DMS153 treated with DMSO at 0.1 percent for 48 hours (cell line): ENCODE results near the gene IARS2.
"Not testable (repeated sequence)": the region's sequence is repeated elsewhere in the genome, so short reads cannot be mapped to it uniquely, and the experiment has no call there.

Experiments used
- DNase-seq: peaks from one replicate; lab custom pipeline; 2025; ENCODE audit not compliant: unreplicated experiment; lab: John Stamatoyannopoulos, UW

IARS2 gene

DNA sequence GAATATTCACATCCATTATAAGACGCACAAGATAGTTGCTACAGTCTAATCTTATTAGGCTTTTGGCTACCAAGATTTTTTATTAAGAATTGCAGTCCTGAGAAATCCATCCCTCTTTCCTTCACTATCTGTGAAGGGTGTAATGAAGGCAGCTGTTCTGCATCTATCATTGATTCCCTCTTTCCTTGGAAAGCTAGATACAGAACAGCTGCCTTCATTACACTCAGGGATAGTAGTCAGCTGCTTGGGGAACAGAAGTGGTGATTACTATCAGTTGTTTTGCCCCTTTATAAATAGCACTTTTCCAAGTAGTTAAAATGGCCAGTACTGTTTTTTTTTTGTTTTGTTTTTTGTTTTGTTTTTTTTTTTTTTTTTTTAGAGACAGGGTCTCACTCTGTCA lies 70.2 kb downstream of the IARS2 start:
- DNase-seq: no peak

DNA sequence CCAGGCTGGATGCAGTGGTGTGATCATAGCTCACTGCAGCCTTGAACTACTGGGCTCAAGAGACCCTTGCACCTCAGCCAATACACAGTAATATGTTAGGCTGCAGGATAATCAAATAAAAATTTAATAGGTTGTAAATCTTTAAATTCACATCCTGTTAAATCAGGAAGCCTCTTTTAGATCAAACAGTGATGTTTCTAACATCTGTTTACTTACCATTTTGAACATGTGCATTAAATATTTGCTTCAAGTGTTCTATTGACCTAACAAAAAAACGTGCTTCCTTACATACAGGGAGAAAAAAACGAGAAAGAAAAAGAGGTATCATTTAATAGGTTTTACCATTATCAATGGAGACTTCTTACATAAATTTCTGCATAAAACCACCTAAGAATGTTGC lies 70.6 kb downstream of the IARS2 start:
- DNase-seq: no peak

DNA sequence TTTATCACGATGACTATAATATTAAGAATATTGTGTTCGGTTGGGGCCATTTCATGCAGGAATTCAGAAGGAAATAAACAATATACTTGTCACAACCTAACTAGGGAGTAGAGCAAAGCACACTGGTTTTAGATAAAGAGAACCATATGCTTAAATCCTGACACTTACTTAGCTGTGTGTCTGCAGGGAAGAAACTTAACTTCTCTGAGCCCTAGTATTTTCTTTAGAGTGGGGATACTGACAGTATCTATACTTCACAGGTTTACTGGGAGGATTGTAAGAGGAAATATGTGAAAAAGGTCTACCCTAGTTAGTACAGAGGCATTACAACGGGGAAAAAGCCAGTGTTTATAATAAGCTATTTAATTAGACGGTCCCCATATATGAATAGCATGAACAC lies 72.9 kb downstream of the IARS2 start:
- DNase-seq: no peak

DNA sequence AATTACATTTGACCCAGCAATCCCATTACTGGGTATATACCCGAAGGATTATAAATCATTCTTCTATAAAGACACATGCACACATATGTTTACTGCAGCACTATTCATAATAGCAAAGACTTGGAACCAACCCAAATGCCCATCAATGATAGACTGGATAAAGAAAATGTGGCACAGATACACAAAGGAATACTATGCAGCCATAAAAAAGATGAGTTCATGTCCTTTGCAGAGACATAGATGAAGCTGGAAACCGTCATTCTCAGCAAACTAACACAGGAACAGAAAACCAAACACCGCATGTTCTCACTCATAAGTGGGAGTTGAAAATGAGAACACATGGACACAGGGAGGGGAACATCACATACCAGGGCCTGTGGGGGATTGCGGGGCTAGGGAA lies 76.0 kb downstream of the IARS2 start:
- DNase-seq: not testable (repeated sequence)

DNA sequence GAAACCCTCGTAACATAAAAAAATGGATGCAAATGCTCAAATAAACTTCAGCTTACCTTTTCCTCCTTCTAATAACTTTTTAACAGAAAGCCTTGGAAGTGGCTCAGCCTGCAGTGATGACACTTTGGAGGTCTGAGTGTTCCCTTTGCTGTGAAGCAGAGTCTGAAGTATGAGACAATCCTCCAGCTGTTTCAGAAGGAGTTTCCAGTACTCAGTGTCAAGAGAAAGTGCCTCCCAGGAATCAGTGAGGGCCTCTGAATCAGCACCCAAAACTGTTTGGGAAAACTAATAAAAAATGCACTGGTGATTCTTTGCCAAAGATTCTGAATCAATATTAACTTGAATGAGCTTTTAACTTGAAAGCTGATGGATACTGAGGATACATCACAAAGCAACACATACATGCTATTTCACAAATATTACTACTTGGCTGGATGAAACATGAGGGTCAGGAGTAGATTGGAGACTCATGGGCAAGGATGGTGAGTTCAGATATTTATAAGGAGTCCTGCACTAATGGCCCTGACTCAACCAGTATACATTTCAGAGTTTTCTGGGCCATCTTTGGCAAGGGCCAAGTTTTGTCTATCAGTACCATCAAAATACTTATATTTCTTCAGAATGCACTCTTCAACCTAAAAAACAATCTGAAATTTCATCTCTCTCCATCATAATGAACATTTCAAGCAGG lies 77.0 kb downstream of the IARS2 start:
- DNase-seq: no peak

DNA sequence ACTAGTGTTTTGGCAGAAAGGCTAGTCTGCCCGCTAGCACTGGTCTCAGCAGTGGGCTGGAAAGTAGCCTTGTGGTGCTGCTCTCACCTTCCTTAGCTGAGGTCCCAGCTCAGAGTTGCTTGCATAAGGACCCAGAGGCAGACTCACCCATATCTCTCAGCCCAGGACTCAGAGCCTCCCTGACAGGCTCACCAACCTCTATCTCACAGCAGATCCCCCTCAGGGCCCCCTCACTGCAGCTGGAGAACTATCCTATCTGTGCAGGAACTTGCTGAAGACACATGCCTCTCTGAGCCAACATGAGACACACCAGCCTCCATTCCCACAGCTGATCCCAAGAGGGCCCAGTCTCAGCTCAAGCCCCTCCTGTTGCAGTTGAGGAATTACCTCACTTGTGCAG lies 82.6 kb downstream of the IARS2 start:
- DNase-seq: no peak

DNA sequence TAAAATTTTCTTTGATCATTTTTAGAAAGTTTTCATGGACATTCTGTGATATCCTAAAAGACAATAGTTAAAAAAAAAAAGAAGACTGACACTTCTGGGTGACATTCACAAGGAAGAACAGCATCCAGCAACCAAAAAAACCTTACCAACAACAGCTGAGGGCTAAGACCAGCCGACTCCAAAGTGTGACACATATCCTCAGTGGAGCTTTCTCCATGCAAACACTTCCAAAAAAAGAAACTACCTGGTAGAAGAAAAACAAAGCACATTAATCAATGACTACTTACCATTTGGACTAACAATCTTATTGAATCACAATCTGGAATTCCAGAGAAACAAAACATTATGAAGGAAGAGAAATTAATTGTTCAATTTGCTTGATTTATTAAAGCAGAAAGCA lies 88.2 kb downstream of the IARS2 start:
- no peak for DNase-seq

DNA sequence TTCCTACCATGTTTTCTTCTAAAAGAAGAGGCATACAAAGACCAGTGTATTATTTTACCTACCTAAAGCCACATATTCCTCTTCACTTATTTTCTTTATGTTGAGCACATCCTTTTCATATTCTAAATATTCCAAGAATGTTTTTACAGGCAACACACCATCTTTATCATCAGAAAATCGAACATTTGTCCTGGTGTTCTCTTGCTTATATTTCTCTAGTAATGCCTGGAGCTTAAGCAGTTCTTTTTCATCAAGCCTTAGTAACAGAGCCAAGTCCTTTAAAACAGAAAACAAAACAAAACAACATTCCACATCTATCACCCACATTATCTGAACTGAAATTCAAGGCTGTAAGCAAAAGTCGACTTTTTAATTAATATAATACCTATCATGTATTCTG lies 88.7 kb downstream of the IARS2 start:
- DNase-seq: no peak

DNA sequence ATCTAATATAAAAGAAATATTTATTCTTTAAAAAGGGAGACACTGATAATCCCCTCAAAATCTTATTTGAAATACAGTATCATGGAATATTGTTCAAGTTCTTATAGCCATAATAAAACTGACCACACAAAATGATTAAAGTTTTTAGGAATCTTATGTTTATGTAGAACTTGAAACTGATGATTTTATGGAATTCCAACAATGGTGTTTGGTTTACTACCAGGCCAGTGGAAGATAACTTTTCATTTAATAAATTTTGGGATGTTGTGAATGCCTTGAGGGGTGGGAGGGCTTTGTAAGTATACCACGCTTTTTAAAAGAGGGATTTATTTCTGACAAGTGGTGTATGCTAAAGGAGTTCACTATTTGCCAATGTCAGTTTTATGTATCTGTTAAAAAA lies 90.6 kb downstream of the IARS2 start:
- DNase-seq: no peak

DNA sequence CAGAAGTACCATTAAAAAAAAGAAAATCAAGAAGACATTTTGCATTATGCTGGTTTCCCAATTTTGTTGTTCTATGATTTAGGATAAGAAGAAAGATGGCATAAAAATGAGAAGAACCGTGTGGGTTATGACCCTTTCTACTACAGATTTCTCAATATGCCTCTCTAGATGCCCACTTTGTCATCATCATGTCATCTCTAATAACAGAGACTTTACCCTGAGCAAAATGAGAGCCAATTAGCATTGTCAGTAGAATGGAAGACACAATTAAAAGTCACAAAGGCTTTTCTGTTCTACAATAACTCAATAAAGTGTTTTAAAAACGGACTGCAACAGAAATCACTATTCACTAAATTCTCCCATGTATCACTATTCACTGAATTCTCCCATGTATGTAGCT lies 92.8 kb downstream of the IARS2 start:
- no peak for DNase-seq

DNA sequence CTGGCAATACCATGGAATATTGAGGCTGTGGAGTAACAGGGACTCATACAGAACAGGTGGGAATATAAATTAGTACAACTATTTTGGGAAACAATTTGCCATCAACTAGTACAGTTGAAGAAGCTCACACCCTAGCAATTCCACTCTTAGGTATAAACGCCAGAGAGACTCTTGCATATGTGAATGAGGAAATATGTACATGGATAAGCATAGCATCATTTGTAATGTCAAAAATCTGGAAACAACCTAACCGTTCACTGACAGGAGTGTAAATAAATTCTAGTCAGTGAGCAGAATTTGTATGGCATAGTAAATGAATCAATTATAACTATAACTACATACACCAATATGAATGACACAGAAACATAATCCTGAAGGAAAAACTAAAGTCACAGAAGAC lies 94.6 kb downstream of the IARS2 start:
- no peak for DNase-seq

DNA sequence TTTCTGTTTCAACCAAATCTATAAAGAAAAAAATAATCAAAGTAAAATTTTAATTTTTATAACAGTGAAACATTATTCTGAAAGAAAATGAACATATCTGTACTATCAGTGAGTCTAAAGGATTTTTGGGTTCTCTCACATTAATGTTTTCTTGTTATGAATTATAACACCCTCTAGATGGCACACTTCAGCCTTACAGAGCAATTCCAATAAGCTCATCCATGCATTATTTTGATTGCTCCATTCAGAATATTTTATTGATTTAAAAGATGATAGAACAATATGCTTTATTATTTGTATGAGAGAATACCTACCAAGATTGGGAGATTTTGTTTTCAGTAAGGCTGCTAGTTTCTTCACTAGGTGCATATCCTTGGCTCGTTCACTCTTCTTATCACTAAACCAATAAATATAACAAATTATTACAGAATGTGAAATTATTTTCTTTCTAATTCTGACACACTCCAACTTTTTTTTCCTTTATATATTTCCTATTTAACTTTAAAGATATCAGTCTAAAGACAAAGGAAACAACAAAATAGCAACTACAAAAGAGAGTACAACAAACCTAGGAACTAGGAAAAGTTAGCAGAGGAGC lies 95.9 kb downstream of the IARS2 start:
- DNase-seq: peak; percentile 40

DNA sequence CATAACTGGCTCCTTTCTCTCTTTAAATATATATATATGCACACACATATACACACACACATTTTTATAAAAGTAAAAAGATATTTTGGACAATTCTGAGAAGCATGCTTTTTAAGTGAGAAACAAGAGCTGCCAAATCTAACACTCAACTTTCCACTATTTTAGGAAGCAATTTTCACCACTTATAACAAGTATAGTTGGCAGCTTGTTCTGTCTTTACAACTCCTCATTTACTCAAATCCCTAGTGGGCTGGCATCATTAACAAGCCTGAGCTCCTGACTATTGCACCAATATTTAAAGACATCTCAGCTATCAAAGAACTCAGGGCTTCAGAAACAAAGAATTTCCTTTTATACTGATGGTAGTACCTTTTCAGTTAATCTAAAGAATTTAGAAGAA lies 101.8 kb downstream of the IARS2 start:
- DNase-seq: no peak
